Medulla oblongata (tissue), 1 donor: ENCODE results near the gene STT3A.

Experiments
- DNase-seq: peaks from one replicate; pipeline ENCODE4 v3.0.0-alpha.2; 2015; ENCODE audit errors: extremely low spot score

STT3A gene

DNA sequence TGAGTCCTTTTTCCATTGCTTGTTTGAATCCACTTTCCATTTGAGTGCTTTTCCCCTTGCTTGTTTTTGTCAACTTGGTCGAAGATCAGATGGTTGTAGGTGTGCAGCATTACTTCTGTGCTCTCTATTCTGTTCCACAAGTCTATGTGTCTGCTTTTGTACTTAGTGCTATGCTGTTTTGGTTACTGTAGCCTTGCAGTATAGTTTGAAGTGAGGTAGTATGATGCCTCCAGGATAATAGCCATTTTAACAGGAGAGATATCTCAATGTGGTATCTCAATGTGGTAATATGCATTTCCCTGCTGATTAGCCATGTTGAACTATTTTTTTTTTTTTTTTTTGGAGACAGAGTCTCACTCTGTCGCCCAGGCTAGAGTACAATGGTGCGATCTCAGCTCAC is 71.3 kb downstream of the STT3A start:
- DNase-seq: no peak

DNA sequence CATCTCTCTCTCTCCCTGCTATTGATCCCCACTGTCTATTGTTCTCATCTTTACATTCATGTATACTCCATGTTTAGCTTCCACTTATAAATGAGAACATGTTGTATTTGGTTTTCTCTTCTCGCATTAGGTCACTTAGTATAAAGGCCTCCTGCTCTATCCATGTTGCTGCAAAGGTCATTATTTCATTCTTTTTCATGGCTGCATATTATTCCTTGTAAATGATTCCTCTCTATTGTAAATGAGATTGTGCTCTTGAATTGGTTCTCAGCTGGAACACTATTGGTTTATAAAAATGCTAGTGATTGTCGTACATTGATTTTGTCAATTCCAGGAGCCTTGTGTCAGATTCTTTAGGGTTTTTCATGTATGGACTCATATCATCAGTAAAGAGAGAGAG is 74.5 kb downstream of the STT3A start:
- DNase-seq: no peak

DNA sequence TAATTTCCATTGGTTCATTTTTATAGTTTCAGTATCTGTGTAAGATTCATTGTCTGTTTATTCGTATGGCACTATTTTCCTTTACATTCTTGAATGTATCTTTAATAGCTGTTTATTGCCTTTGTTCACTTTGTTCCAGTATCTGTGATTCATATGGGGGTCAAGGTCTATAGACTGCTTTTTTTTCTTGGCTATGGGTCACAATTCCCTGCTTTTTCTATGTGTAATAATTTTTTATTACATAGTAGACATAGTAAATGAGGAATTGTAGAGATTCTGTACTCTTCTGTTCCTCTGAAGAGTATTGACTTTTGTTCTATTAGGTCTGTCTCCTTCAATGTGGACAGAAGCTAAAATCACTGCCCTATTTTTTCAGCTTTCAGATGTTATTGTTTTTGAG is 77.5 kb downstream of the STT3A start:
- no peak for DNase-seq

DNA sequence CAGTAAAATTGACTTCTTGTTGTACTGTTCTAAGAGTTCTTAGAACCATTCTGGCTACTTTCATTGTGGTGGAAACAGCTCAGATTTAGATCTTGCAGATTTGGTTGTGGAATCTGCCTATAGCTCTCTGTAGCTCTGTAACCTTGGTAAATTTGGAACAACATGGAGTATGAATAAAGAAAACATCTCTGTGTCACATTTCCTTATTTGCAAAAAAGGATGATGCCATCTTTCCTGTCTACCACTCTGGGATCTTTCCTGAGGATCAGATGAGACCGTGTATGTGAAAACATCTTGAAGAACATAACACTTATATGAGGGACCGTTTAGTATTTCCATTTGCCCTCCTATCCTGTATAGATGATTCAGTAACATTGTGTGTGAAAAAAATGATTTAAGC is 78.9 kb downstream of the STT3A start:
- DNase-seq: no peak
